ENCODE results near the gene PGF. TPM values are rescaled to one million over a fixed set of nuclear protein-coding genes. Genes with fewer than 3 reads are reported as not detected.

PGF gene
- total RNA-seq, 1 donor from 2014 or later, result 0.23 TPM

DNA sequence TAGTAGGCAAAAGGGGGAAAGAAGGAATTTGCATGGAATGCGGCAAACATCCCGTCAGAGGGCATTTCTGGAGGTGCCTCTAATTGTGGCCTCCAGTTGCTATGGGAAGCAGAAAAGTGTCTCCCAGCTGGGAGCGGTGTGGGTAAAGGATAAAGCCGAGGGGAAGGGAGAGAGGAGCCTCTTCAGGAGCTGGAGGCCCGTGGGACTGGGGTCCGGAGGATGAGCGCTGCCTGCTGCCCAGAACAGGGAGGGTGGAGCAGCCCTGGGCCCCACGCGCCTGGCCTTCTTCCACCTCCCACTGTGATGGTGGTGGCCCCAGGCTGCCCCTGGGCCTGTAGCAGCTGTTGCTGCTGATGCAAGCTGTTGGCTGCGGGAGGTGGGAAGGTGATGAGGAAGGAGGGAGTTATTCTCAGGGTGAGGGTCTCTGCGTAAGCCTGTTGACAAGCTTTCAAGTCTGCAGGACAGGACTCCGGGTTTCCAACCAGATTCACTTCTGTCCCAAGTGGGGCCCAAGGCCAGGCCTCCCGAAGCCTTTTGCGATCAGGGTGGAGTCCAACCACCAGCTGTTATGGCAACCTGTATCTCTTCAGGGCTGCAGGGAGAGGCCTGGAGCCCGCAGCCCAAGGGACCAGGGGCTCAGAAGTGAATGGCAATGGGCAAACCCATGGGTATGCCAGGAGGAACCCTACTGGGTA, 19.1 kb upstream of the PGF start:
- intact Hi-C loops (cut with micrococcal nuclease), result no loop called here
- DNase-seq, result no peak
- Mint-ChIP-seq H3K27ac (no peak overlapping the region), H3K27me3 (no peaks in the 10 kb centered on the region), H3K36me3 (ENCODE audit: low read depth) (no peaks in the 10 kb centered on the region), H3K4me3 (no peak overlapping the region), H3K9me3 (no peaks in the 10 kb centered on the region), H3K4me1 (peaks cover 1% of the 10 kb centered on the region)

DNA sequence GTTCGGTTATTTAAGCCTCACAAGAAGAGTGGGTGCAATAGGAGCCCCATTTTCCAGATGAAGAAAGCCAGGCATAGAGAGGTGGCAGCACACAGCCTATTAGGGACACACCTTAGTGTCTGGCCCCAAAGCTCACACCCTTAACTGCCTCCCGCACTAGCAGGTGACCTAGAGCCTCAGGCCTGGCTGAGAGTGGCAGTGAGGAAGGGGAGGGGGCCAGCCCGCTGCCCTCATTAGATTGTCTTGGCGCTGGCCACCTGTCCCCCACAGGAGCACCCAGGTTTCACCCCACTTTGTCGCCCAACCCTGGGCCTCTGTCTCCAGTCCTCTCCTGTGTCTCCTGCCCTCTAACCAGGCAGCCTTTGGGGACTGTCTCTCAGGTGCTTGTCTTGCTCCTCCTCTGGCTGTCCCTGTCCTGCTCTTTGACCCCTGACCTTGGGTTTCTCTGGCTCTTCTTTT, 18.5 kb upstream of the PGF start:
- intact Hi-C loops (cut with micrococcal nuclease), result no loop called here
- DNase-seq, result no peak
- Mint-ChIP-seq H3K27ac (no peak overlapping the region), H3K36me3 (ENCODE audit: low read depth) (no peaks in the 10 kb centered on the region), H3K27me3 (peaks cover 4% of the 10 kb centered on the region), H3K4me3 (no peak overlapping the region), H3K9me3 (no peaks in the 10 kb centered on the region), H3K4me1 (peaks cover 1% of the 10 kb centered on the region)

DNA sequence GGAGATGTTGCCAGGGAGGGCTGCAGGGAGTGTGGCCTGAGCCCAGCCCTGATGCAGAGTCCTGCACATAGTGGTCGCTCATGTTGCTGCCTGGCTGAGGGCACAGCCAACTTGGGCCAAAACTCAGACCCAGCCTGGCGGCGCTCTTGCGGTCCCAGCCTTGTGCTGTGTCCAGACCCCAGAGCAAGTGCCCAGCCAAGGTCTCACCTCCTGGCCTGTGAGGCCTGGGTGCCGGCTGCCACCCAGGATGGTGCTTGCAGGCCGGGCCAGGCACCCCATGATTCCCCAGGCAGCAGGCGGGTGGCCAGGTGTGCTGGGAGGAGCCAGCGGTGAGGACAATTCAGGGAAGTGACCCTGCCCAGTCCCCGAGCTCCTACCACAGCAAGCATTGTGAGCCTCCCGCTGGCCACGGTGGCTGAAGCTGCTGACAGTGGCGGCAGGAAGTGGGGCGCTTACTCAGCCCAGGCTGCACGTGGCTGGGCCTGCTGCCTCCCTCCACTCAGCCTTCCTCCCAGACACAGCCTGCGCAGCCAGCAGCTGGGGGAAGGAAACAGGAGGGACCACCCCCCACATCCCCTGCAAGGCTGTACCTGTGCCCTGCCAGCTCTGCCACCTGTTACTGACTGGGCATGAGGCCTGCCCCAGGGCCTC, 17.7 kb upstream of the PGF start:
- no peak overlapping the region for H3K4me3 Mint-ChIP-seq
- H3K27me3 Mint-ChIP-seq, result peaks cover 6% of the 10 kb centered on the region
- H3K4me1 Mint-ChIP-seq, result peaks cover 1% of the 10 kb centered on the region
- intact Hi-C loops (cut with micrococcal nuclease), result no loop called here
- no peaks in the 10 kb centered on the region for H3K9me3 Mint-ChIP-seq
- peak; percentile 67 for DNase-seq
- no peaks in the 10 kb centered on the region for H3K36me3 Mint-ChIP-seq (ENCODE audit: low read depth)
- H3K27ac Mint-ChIP-seq, result no peak overlapping the region

DNA sequence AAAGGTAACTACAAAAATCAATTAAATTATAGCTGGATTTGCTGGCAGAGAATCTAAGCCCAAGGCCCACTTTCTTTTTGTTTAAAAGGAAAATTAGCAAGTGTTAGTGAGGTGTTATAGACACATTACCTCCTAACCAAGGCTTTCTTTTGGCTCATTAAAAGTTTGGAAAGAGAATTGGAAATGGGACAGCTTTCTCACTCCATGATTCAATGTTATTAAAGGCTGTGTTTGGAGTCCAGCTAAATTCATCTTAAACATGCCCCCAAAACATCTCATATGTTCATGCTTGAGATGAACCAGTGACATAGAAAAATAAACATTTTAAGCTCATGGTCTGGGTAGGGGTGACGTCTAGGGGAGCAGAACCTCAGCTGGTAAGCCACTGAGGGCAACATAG, 13.4 kb upstream of the PGF start:
- H3K27ac Mint-ChIP-seq, result no peak overlapping the region
- no peak overlapping the region for H3K4me3 Mint-ChIP-seq
- no peaks in the 10 kb centered on the region for H3K9me3 Mint-ChIP-seq
- no peaks in the 10 kb centered on the region for H3K36me3 Mint-ChIP-seq (ENCODE audit: low read depth)
- intact Hi-C loops (cut with micrococcal nuclease), result no loop called here
- H3K27me3 Mint-ChIP-seq, result peaks cover 16% of the 10 kb centered on the region
- DNase-seq, result no peak
- H3K4me1 Mint-ChIP-seq, result peaks cover 4% of the 10 kb centered on the region

DNA sequence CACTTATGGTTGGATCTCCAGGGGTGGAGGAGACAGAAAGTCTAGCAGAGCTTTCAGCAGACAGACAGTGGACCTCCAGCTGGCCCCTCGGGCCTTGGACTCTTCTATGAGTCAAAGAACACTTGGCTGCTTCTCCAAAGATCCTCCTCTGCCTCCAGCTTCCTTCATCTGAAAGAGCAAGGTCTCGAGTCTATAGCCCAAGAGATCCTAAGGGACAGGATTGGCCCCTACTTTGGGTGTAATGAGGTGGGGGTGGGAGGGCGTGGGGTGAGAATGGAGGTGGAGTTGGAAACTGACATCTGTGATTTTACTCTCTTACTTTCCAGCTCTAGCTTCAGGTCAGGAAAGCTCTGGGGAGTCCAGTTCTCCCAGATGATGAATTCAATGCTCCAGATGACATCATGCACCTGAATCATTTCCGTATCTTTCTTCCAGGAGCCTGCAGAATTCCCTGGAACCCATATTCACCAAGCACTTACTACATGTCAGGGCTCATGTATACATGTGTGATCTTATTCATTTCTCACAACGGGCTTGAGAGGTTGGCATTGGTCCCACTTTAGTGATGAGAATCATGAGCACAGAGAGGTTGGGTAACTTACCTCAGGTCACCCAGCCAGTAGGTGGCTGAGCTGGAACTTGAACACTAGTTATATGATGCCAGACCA, 10.2 kb upstream of the PGF start:
- no peaks in the 10 kb centered on the region for H3K9me3 Mint-ChIP-seq
- H3K36me3 Mint-ChIP-seq (ENCODE audit: low read depth), result no peaks in the 10 kb centered on the region
- intact Hi-C loops (cut with micrococcal nuclease), result no loop called here
- peaks cover 5% of the 10 kb centered on the region for H3K4me1 Mint-ChIP-seq
- DNase-seq, result no peak
- peaks cover 21% of the 10 kb centered on the region for H3K27me3 Mint-ChIP-seq
- no peak overlapping the region for H3K27ac Mint-ChIP-seq
- no peak overlapping the region for H3K4me3 Mint-ChIP-seq

DNA sequence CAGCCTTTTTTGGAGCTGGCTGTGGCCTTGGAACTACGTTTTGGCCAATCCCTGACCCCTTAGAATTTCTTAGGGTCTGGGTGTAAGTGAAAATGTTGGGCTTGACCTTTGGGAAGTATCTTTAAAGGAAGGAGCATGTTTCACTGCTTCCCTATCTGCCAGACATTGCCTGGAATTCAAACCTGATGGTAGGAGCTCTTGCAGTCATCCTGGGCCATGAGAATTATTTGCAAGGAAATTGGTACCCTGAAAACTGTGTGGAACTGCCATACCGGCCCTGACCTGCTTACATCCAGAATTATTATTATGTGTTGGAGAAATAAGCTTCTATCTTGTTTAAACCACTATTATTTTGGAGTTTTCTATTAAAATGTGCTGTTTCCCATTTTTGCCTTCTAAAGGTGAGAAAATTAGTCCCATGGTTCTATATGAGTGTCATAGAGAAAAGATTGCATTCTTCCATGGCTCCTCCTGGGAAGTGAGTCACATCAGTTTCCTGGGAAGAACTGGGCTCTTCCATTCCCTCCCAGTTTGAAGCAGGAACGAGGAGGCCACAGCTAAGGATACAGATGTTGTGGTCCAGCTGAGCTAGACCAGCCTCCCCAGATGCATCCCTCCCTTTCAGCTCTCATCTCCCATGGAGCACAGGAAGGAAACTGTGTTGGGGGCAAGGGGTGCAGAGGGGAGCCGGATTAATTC, 9.5 kb upstream of the PGF start:
- intact Hi-C loops (cut with micrococcal nuclease), result no loop called here
- Mint-ChIP-seq H3K4me3 (no peak overlapping the region), H3K36me3 (ENCODE audit: low read depth) (no peaks in the 10 kb centered on the region), H3K9me3 (no peaks in the 10 kb centered on the region), H3K27ac (no peak overlapping the region), H3K4me1 (peaks cover 5% of the 10 kb centered on the region), H3K27me3 (peaks cover 21% of the 10 kb centered on the region)
- DNase-seq, result no peak

DNA sequence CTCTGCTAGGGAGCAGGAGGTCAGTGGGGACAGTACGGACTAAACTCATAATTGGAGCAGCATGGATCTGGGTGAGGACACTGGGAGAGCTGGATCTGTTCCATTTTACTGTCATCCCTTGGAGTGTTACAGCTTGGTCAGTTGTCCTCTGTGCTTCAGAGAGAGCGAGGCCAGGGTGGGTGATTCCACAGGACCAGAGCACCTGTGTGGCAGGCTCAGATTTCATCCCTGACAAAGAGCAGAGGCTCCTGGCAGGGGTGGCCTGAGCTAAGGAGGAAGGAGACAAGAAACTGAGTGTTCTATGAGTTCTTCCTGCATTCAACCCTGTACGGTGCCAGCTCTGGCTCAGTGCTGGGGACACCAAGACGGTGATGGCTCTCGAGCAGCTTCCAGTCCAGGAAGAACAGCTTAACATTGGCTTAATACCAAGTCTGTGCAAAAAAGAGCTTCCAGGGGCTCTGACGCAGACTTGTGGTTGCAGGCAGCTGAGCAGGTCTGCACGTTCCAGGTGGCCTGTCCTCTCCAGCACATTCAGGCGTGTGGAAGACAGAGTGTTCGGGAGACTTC, 8.4 kb upstream of the PGF start:
- H3K9me3 Mint-ChIP-seq, result no peaks in the 10 kb centered on the region

DNA sequence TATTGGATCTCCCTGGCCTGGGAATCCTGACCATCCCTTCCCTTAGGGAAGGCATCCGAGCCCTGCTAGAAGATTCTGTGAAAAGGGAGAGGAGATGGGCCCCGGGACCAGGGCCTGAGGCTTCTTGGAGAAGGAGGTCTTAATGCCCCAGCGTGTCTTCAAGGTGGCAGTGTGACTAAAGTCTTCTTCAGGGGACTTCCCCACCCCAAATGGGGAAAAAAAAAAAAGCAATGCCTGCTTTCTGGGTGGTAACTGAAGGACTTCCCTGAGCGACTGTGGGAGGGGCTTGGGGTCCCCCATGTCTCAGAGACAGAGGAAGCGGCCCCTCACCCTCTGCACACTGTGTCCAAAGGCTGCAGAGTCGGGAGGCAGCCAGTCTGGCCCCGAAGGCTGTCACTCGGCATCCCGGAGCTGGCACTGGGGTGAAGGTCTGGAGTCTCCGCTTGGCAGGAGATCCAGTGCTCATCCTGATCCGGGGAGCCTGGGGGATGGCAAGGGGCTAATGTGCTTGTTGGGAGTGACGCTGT, 7.8 kb upstream of the PGF start:
- DNase-seq, result no peak
- Mint-ChIP-seq H3K36me3 (ENCODE audit: low read depth) (no peaks in the 10 kb centered on the region), H3K27me3 (peaks cover 16% of the 10 kb centered on the region), H3K4me1 (peaks cover 5% of the 10 kb centered on the region), H3K4me3 (no peak overlapping the region), H3K9me3 (no peaks in the 10 kb centered on the region), H3K27ac (no peak overlapping the region)
- intact Hi-C loops (cut with micrococcal nuclease), result no loop called here

More for the DNA sequence above, 8.4 kb upstream of the PGF start:
- peaks cover 16% of the 10 kb centered on the region for H3K27me3 Mint-ChIP-seq
- no peaks in the 10 kb centered on the region for H3K36me3 Mint-ChIP-seq (ENCODE audit: low read depth)
- H3K27ac Mint-ChIP-seq, result no peak overlapping the region
- intact Hi-C loops (cut with micrococcal nuclease), result no loop called here
- no peak for DNase-seq
- no peak overlapping the region for H3K4me3 Mint-ChIP-seq
- H3K4me1 Mint-ChIP-seq, result peaks cover 5% of the 10 kb centered on the region

DNA sequence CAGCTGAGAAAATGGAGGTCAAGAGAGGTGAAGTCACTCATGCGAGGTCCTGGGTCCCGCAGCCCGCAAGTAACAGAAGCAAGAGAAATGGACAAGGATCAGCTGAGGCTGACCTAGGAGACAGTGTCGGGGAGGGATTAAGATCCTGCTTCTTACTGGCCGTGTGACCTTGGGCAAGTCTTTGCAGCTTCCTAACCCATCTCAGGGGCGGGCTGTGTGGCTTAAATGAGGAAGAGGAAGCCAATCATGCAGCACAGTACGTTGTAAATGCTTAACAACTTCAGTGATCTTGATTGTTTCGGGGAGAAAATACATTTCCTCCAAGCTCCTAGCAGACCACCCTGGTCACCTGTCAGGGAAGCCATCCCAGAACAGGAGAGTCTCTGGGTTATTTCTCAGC, 7.1 kb upstream of the PGF start:
- peaks cover 5% of the 10 kb centered on the region for H3K4me1 Mint-ChIP-seq
- intact Hi-C loops (cut with micrococcal nuclease), result no loop called here
- no peaks in the 10 kb centered on the region for H3K9me3 Mint-ChIP-seq
- no peak overlapping the region for H3K27ac Mint-ChIP-seq
- H3K27me3 Mint-ChIP-seq, result peaks cover 16% of the 10 kb centered on the region
- H3K4me3 Mint-ChIP-seq, result no peak overlapping the region
- no peak for DNase-seq
- H3K36me3 Mint-ChIP-seq (ENCODE audit: low read depth), result no peaks in the 10 kb centered on the region

DNA sequence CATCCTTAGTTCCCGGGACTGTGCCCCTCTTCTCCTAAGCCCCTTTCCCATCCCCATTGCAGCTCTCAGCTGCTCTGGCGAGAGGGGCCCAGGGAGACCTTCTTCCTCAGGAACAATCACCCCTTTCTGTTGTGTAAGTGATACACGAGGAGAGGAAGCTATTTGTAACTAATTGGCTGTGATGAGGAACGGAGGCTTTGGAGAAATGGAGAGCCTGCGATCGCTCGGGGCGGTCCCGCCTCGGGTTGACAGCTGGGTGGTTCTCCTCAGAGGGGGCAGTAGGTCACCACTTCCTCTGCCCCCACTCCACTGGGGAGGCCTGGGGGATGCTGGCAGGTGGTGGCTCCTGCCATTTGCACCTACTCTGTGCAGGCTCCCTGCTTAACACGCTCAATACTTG, 6.6 kb upstream of the PGF start:
- DNase-seq, result no peak
- no peak overlapping the region for H3K4me3 Mint-ChIP-seq
- peaks cover 5% of the 10 kb centered on the region for H3K4me1 Mint-ChIP-seq
- intact Hi-C loops (cut with micrococcal nuclease), result no loop called here
- H3K27me3 Mint-ChIP-seq, result peaks cover 17% of the 10 kb centered on the region
- H3K36me3 Mint-ChIP-seq (ENCODE audit: low read depth), result no peaks in the 10 kb centered on the region
- H3K9me3 Mint-ChIP-seq, result no peaks in the 10 kb centered on the region
- H3K27ac Mint-ChIP-seq, result no peak overlapping the region

DNA sequence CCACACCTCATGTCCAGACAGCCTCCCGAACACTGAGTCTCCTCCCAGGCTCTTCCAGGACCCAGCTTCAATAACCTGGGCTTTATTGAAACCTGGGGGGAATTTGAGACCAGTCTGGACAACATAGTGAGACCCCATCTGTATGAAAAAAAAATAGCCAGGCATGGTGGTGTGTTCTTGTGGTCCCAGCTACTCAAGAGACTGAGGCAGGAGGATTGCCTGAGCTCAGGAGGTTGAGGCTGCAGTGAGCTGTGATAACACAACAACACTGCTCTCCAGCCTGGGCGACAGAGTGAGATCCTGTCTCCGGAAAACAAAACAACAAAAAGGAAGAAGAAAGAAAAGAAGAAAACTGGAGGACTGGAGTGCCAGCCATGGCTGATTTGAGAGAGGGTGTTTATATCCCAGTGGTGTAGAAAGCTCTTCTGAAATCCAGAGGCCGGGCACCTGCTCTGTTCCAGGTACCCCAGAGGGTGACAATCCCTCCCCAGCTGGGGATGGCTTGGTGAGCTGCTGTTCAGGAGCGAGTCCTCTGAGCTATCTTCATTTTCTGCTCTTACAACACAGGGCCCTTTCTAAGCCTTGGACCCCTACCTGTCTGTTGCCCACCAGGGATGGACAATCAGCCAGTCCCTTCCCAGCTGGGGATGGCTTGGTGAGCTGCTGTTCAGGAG, 6.0 kb upstream of the PGF start:
- peaks cover 22% of the 10 kb centered on the region for H3K27me3 Mint-ChIP-seq
- DNase-seq, result no peak
- no peak overlapping the region for H3K4me3 Mint-ChIP-seq
- intact Hi-C loops (cut with micrococcal nuclease), result no loop called here
- no peak overlapping the region for H3K27ac Mint-ChIP-seq
- peaks cover 5% of the 10 kb centered on the region for H3K4me1 Mint-ChIP-seq
- no peaks in the 10 kb centered on the region for H3K9me3 Mint-ChIP-seq
- H3K36me3 Mint-ChIP-seq (ENCODE audit: low read depth), result no peaks in the 10 kb centered on the region

DNA sequence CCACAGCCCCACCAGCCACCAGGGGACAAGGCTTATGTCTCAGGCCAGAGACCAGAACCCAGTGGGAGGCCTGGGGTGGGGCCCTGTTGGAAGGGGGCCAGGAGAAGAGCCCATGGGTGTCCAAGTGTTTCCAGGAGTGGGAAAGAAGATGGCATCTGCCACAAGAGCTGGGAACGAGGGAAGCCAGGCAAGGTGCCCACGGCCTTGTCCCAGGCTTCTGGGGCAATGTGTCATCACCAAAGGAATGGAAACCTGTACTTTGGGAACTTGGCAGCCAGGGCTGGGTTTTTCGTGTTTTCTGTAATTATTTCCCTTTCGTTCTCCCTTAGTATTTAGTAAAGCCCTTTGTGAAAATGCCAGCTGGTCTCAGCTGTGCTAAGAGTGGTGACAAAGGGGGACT, 5.3 kb upstream of the PGF start:
- intact Hi-C loops (cut with micrococcal nuclease), result no loop called here
- peaks cover 24% of the 10 kb centered on the region for H3K27me3 Mint-ChIP-seq
- H3K4me1 Mint-ChIP-seq, result peaks cover 5% of the 10 kb centered on the region
- H3K27ac Mint-ChIP-seq, result no peak overlapping the region
- H3K9me3 Mint-ChIP-seq, result no peaks in the 10 kb centered on the region
- no peak overlapping the region for H3K4me3 Mint-ChIP-seq
- H3K36me3 Mint-ChIP-seq (ENCODE audit: low read depth), result no peaks in the 10 kb centered on the region
- no peak for DNase-seq

DNA sequence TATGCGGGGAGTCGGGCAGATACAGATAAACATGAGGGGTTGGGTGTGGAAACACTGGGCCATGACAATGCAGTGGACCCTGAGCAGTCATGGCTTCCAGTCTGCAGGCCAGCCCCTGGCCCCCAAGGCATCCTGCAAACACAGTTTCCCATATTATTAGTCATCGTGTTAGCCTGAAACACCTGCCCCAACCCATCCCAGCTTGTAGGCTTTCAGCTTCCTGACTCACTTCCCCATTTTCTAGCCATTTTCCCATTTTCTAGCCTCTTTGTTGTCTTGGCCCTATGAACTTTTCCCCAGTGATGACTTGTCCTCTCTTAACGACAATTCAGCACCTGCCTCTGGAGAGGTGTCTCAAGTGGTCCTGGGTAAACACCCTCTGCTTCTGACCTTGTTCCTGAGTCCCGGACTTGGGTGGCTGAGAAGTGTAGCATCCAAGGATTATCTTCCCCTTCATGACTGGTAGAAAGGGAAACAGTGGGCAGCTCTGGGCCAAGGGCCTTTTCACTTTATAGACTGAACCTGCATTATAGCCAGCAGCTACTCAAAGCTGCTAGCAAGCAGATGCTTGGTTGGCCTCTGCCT, 4.3 kb upstream of the PGF start:
- Mint-ChIP-seq H3K27me3 (peaks cover 24% of the 10 kb centered on the region), H3K36me3 (ENCODE audit: low read depth) (no peaks in the 10 kb centered on the region), H3K27ac (no peak overlapping the region), H3K4me1 (peaks cover 5% of the 10 kb centered on the region), H3K9me3 (no peaks in the 10 kb centered on the region), H3K4me3 (no peak overlapping the region)
- no peak for DNase-seq
- intact Hi-C loops (cut with micrococcal nuclease), result no loop called here
